ENCODE measurements around the gene ADGRD2.

ADGRD2 gene

GRCh38 chr9:124448019-124448418, 2.2 kb upstream of the ADGRD2 start:
- no peak for TF ChIP-seq TAF1 (IDR thresholded peaks at IDR 0.05; ENCODE audit: borderline replicate concordance, insufficient read depth, low read length)

- TF ChIP-seq REST (IDR thresholded peaks at IDR 0.05; ENCODE audit: insufficient read depth in 1 of 2, low read depth in 2 of 2, low read length in 2 of 2) = no peak
- no peak for TF ChIP-seq POLR2AphosphoS5 (IDR thresholded peaks at IDR 0.05; ENCODE audit: low read depth, low read length)
- TF ChIP-seq SIN3A (IDR thresholded peaks at IDR 0.05; ENCODE audit: borderline replicate concordance, insufficient read depth, low read length) = no peak
- TF ChIP-seq FOXP2 (optimal IDR thresholded peaks at IDR 0.05; ENCODE audit: borderline replicate concordance, extremely low read depth, extremely low read length, insufficient read depth) = no peak
- no peak for TF ChIP-seq TAF1 (IDR thresholded peaks at IDR 0.05; ENCODE audit: borderline replicate concordance, insufficient read depth, low read length)
Observed at GRCh38 chr9:124449381-124450151, 685 bp upstream of the ADGRD2 start.

- TF ChIP-seq SIN3A (IDR thresholded peaks at IDR 0.05; ENCODE audit: borderline replicate concordance, insufficient read depth, low read length) (no peak), FOXP2 (optimal IDR thresholded peaks at IDR 0.05; ENCODE audit: borderline replicate concordance, extremely low read depth, extremely low read length, insufficient read depth) (no peak), REST (IDR thresholded peaks at IDR 0.05; ENCODE audit: insufficient read depth in 1 of 2, low read depth in 2 of 2, low read length in 2 of 2) (no peak), TAF1 (IDR thresholded peaks at IDR 0.05; ENCODE audit: borderline replicate concordance, insufficient read depth, low read length) (no peak), POLR2AphosphoS5 (IDR thresholded peaks at IDR 0.05; ENCODE audit: low read depth, low read length) (no peak)
Observed at GRCh38 chr9:124450931-124451661, 845 bp downstream of the ADGRD2 start.

GRCh38 chr9:124452326-124452725, 2.1 kb downstream of the ADGRD2 start:
- TF ChIP-seq SIN3A (IDR thresholded peaks at IDR 0.05; ENCODE audit: borderline replicate concordance, insufficient read depth, low read length) (no peak), TAF1 (IDR thresholded peaks at IDR 0.05; ENCODE audit: borderline replicate concordance, insufficient read depth, low read length) (no peak), REST (IDR thresholded peaks at IDR 0.05; ENCODE audit: insufficient read depth in 1 of 2, low read depth in 2 of 2, low read length in 2 of 2) (no peak), FOXP2 (optimal IDR thresholded peaks at IDR 0.05; ENCODE audit: borderline replicate concordance, extremely low read depth, extremely low read length, insufficient read depth) (no peak), POLR2AphosphoS5 (IDR thresholded peaks at IDR 0.05; ENCODE audit: low read depth, low read length) (no peak)

- TF ChIP-seq TAF1 (IDR thresholded peaks at IDR 0.05; ENCODE audit: borderline replicate concordance, insufficient read depth, low read length) (no peak), REST (IDR thresholded peaks at IDR 0.05; ENCODE audit: insufficient read depth in 1 of 2, low read depth in 2 of 2, low read length in 2 of 2) (no peak), FOXP2 (optimal IDR thresholded peaks at IDR 0.05; ENCODE audit: borderline replicate concordance, extremely low read depth, extremely low read length, insufficient read depth) (no peak), POLR2AphosphoS5 (IDR thresholded peaks at IDR 0.05; ENCODE audit: low read depth, low read length) (no peak), SIN3A (IDR thresholded peaks at IDR 0.05; ENCODE audit: borderline replicate concordance, insufficient read depth, low read length) (no peak)
Observed at GRCh38 chr9:124452841-124453585, 2.8 kb downstream of the ADGRD2 start.

Data from PFSK-1 (cell line).